HG02588 (cell line): ENCODE measurements around the gene MAP3K9.

Experiments used
- ATAC-seq: cut with Tn5 transposase; IDR thresholded peaks from one replicate; pipeline ENCODE4 v1.9.1; 2021; ENCODE audit warnings: mild to moderate bottlenecking, moderate library complexity; ENCODE audit not compliant: unreplicated experiment

Gene MAP3K9

GRCh38 chr14:70821584-70822529 lies 12.5 kb upstream of the MAP3K9 start:
- ATAC-seq, result peak; percentile 47

- ATAC-seq, result no peak
These were observed 7.2 kb upstream of the MAP3K9 start for GRCh38 chr14:70816525-70816924.

GRCh38 chr14:70814466-70814865 lies 5.2 kb upstream of the MAP3K9 start:
- ATAC-seq, result no peak

- ATAC-seq, result no peak
These were observed 3.0 kb upstream of the MAP3K9 start for GRCh38 chr14:70812124-70812818.

- ATAC-seq, result no peak
These were observed 2.3 kb upstream of the MAP3K9 start for GRCh38 chr14:70811578-70811977.

GRCh38 chr14:70811050-70811449 lies 1.7 kb upstream of the MAP3K9 start:
- no peak for ATAC-seq

- ATAC-seq, result no peak
These were observed 1.3 kb upstream of the MAP3K9 start for GRCh38 chr14:70810621-70811020.

GRCh38 chr14:70808416-70809224 lies 693 bp downstream of the MAP3K9 start:
- peak; percentile 26 for ATAC-seq

GRCh38 chr14:70807898-70808415 lies 1.4 kb downstream of the MAP3K9 start:
- ATAC-seq, result no peak

GRCh38 chr14:70804556-70805162 lies 4.7 kb downstream of the MAP3K9 start:
- no peak for ATAC-seq

GRCh38 chr14:70803321-70804310 lies 5.7 kb downstream of the MAP3K9 start:
- peak; percentile 64 for ATAC-seq

- no peak for ATAC-seq
These were observed 6.9 kb downstream of the MAP3K9 start for GRCh38 chr14:70802379-70802778.

GRCh38 chr14:70801836-70802235 lies 7.5 kb downstream of the MAP3K9 start:
- no peak for ATAC-seq

GRCh38 chr14:70796551-70796950 lies 12.8 kb downstream of the MAP3K9 start:
- no peak for ATAC-seq

GRCh38 chr14:70794294-70794693 lies 15.0 kb downstream of the MAP3K9 start:
- ATAC-seq, result no peak

- no peak for ATAC-seq
These were observed 15.7 kb downstream of the MAP3K9 start for GRCh38 chr14:70793637-70794036.

- no peak for ATAC-seq
These were observed 16.4 kb downstream of the MAP3K9 start for GRCh38 chr14:70792939-70793338.

- no peak for ATAC-seq
These were observed 17.3 kb downstream of the MAP3K9 start for GRCh38 chr14:70791971-70792370.

GRCh38 chr14:70789961-70790360 lies 19.4 kb downstream of the MAP3K9 start:
- ATAC-seq, result no peak
